ENCODE measurements around the gene FXYD2.

The FXYD2 gene

GRCh38 chr11:117857734-117858414, 33.3 kb upstream of the FXYD2 start:
- DNase-seq (ENCODE audit: low read depth): no peak
- H3K4me3 ChIP-seq (ENCODE audit: control insufficient read depth, low read depth, low read length): no peak overlapping the region
- TF ChIP-seq CTCF (IDR thresholded peaks at IDR 0.05; ENCODE audit: control insufficient read depth, insufficient read depth, low read depth, low read length, missing control alignments): no peak

GRCh38 chr11:117855912-117856651, 31.5 kb upstream of the FXYD2 start:
- no peak overlapping the region for H3K4me3 ChIP-seq (ENCODE audit: control insufficient read depth, low read depth, low read length)
- TF ChIP-seq CTCF (IDR thresholded peaks at IDR 0.05; ENCODE audit: control insufficient read depth, insufficient read depth, low read depth, low read length, missing control alignments): no peak
- DNase-seq (ENCODE audit: low read depth): no peak

GRCh38 chr11:117855186-117855845, 30.8 kb upstream of the FXYD2 start:
- H3K4me3 ChIP-seq (ENCODE audit: control insufficient read depth, low read depth, low read length): no peak overlapping the region
- no peak for TF ChIP-seq CTCF (IDR thresholded peaks at IDR 0.05; ENCODE audit: control insufficient read depth, insufficient read depth, low read depth, low read length, missing control alignments)
- DNase-seq (ENCODE audit: low read depth): no peak

DNA sequence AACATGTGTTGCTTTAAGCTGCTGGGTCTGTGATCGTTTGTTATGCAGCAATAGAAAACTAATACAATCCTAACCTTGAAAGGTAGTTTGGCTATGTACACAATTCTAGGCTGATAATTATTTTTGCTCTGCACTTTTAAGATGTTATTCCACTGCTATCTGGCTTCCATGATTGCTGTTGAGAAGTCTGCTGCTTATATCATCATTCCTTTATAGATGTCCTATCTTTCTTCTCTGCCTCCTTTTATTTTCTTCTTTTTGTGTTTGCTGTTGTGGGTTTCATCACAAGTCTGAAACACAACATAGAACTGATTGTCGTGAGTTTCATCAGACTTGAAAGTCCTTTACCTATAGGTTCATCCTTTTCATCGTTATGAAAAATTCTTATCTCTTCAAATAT, 27.8 kb upstream of the FXYD2 start:
- H3K4me3 ChIP-seq (ENCODE audit: control insufficient read depth, low read depth, low read length): no peak overlapping the region
- no peak for DNase-seq (ENCODE audit: low read depth)
- no peak for TF ChIP-seq CTCF (IDR thresholded peaks at IDR 0.05; ENCODE audit: control insufficient read depth, insufficient read depth, low read depth, low read length, missing control alignments)

DNA sequence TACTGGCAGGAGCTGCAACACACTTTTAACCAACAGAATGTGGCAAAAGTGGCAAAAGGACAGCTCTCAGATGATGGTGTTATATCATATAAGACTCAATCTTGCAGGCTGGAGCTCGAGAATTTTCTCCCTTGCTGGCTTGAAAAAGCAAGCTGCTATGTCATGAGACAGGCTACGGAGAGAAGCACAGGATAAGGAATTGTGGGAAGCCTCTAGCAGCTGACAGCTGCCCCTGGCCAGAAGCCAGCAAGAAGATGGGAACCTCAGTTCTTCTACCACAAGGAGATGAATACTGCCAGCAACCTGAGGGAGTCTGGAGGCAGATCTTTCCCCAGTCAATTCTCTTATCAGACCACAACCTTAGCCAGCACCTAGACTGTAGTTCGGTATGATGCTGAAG, 27.3 kb upstream of the FXYD2 start:
- no peak overlapping the region for H3K4me3 ChIP-seq (ENCODE audit: control insufficient read depth, low read depth, low read length)
- DNase-seq (ENCODE audit: low read depth): no peak
- TF ChIP-seq CTCF (IDR thresholded peaks at IDR 0.05; ENCODE audit: control insufficient read depth, insufficient read depth, low read depth, low read length, missing control alignments): no peak

GRCh38 chr11:117851106-117851505, 26.6 kb upstream of the FXYD2 start:
- no peak for DNase-seq (ENCODE audit: low read depth)
- no peak overlapping the region for H3K4me3 ChIP-seq (ENCODE audit: control insufficient read depth, low read depth, low read length)
- no peak for TF ChIP-seq CTCF (IDR thresholded peaks at IDR 0.05; ENCODE audit: control insufficient read depth, insufficient read depth, low read depth, low read length, missing control alignments)

Data from AG09309 (cell line).